IMR-90 (cell line): ENCODE results near the gene PTPRN2.

ENCODE experiments used
- BHLHE40 ChIP-seq: fragments of 150-350 bp; IDR thresholded peaks from 2 replicates; pipeline ENCODE4 v1.6.1; 2016; ENCODE audit warnings: mild to moderate bottlenecking, low read depth, low read length
- CEBPB ChIP-seq: IDR thresholded peaks from 2 replicates; pipeline ENCODE4 v1.6.1; 2012; ENCODE audit warnings: low read depth, low read length, improper control_type of control experiment
- CHD1 ChIP-seq: IDR thresholded peaks from 2 replicates; pipeline ENCODE4 v1.6.1; 2012; ENCODE audit warnings: low read depth, low read length, improper control_type of control experiment
- FOS ChIP-seq: fragments of 150-350 bp; IDR thresholded peaks from 2 replicates; pipeline ENCODE4 v1.6.1; 2016; ENCODE audit warnings: low read depth, low read length
- MAFK ChIP-seq: IDR thresholded peaks from 2 replicates; pipeline ENCODE4 v1.6.1; 2012; ENCODE audit warnings: low read depth, low read length, improper control_type of control experiment
- MXI1 ChIP-seq: IDR thresholded peaks from 2 replicates; pipeline ENCODE4 v1.6.1; 2012; ENCODE audit warnings: low read depth, mild to moderate bottlenecking, low read length, moderate library complexity, borderline replicate concordance
- NFE2L2 ChIP-seq: fragments of 150-350 bp; IDR thresholded peaks from 2 replicates; pipeline ENCODE4 v1.6.1; 2016; ENCODE audit warnings: low read depth, mild to moderate bottlenecking, low read length
- POLR2A ChIP-seq: IDR thresholded peaks from 2 replicates; pipeline ENCODE4 v1.6.1; 2012; ENCODE audit warnings: mild to moderate bottlenecking, low read depth, low read length
- RAD21 ChIP-seq: IDR thresholded peaks from 2 replicates; pipeline ENCODE4 v1.6.1; 2012; ENCODE audit warnings: low read length, improper control_type of control experiment
- RCOR1 ChIP-seq: IDR thresholded peaks from 2 replicates; pipeline ENCODE4 v1.6.1; 2012; ENCODE audit warnings: mild to moderate bottlenecking, low read length, improper control_type of control experiment; ENCODE audit not compliant: insufficient replicate concordance
- RFX5 ChIP-seq: IDR thresholded peaks from 2 replicates; pipeline ENCODE4 v1.8.0; 2012; ENCODE audit warnings: low read depth, mild to moderate bottlenecking, low read length, moderate library complexity
- SMC3 ChIP-seq: fragments of 150-350 bp; IDR thresholded peaks from 2 replicates; pipeline ENCODE4 v1.6.1; 2016; ENCODE audit warnings: low read depth, mild to moderate bottlenecking, antibody characterized with exemption, low read length, moderate library complexity
- TF ChIP-seq, protein P1 (sequence below): conservative IDR thresholded peaks from 2 replicates; pipeline ENCODE4 v1.5.1; 2012; ENCODE audit warnings: mild to moderate bottlenecking, low read depth, low read length, improper control_type of control experiment
- TF ChIP-seq, protein P2 (sequence below): fragments of 150-350 bp; IDR thresholded peaks from 2 replicates; pipeline ENCODE4 v1.6.1; 2016; ENCODE audit warnings: low read depth, mild to moderate bottlenecking, low read length, moderate library complexity, borderline replicate concordance

DNA sequence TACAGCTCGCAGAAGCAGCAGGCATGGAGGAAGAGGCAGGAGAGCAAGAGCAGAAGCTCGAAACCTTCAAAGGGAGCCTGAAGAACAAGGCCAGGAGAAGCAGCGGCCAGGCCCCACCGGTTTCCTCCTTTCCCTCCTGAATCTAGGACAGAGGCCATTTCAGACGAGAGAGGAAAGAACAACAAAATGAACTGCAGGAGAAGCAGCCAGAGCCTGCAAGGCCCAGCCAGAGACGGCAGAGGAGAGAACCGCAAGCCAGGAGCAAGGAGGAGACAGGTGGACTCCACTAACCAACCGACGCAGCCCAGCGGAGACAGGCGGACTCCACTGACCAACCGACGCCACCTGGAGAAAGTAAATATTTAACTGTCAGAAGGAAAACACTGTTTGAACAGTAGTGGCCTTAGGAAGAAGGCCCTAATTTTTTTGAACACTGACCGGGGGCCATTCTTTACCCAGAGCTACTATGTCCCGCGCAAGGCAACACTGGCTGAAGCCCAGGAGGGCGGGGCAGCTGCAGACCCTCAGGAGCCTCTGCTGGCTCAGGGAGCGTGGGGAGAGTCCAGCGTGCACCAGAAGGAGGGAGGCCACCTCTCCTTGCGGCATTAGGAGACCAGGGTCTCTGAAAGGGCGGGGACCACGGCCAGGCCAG, 559.2 kb downstream of the PTPRN2 start:
- TF ChIP-seq POLR2A (no peak), BHLHE40 (no peak), CHD1 (no peak), CEBPB (no peak), RFX5 (no peak), MAFK (no peak), FOS (no peak), SMC3 (no peak), RAD21 (no peak), RCOR1 (no peak), NFE2L2 (no peak), MXI1 (no peak)
- TF ChIP-seq, protein P1, sequence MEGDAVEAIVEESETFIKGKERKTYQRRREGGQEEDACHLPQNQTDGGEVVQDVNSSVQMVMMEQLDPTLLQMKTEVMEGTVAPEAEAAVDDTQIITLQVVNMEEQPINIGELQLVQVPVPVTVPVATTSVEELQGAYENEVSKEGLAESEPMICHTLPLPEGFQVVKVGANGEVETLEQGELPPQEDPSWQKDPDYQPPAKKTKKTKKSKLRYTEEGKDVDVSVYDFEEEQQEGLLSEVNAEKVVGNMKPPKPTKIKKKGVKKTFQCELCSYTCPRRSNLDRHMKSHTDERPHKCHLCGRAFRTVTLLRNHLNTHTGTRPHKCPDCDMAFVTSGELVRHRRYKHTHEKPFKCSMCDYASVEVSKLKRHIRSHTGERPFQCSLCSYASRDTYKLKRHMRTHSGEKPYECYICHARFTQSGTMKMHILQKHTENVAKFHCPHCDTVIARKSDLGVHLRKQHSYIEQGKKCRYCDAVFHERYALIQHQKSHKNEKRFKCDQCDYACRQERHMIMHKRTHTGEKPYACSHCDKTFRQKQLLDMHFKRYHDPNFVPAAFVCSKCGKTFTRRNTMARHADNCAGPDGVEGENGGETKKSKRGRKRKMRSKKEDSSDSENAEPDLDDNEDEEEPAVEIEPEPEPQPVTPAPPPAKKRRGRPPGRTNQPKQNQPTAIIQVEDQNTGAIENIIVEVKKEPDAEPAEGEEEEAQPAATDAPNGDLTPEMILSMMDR, result no peak
- TF ChIP-seq, protein P2, sequence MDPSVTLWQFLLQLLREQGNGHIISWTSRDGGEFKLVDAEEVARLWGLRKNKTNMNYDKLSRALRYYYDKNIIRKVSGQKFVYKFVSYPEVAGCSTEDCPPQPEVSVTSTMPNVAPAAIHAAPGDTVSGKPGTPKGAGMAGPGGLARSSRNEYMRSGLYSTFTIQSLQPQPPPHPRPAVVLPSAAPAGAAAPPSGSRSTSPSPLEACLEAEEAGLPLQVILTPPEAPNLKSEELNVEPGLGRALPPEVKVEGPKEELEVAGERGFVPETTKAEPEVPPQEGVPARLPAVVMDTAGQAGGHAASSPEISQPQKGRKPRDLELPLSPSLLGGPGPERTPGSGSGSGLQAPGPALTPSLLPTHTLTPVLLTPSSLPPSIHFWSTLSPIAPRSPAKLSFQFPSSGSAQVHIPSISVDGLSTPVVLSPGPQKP, result no peak
